ENCODE measurements around the gene TMEM106C.

The TMEM106C gene, protein sequence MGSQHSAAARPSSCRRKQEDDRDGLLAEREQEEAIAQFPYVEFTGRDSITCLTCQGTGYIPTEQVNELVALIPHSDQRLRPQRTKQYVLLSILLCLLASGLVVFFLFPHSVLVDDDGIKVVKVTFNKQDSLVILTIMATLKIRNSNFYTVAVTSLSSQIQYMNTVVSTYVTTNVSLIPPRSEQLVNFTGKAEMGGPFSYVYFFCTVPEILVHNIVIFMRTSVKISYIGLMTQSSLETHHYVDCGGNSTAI

DNA sequence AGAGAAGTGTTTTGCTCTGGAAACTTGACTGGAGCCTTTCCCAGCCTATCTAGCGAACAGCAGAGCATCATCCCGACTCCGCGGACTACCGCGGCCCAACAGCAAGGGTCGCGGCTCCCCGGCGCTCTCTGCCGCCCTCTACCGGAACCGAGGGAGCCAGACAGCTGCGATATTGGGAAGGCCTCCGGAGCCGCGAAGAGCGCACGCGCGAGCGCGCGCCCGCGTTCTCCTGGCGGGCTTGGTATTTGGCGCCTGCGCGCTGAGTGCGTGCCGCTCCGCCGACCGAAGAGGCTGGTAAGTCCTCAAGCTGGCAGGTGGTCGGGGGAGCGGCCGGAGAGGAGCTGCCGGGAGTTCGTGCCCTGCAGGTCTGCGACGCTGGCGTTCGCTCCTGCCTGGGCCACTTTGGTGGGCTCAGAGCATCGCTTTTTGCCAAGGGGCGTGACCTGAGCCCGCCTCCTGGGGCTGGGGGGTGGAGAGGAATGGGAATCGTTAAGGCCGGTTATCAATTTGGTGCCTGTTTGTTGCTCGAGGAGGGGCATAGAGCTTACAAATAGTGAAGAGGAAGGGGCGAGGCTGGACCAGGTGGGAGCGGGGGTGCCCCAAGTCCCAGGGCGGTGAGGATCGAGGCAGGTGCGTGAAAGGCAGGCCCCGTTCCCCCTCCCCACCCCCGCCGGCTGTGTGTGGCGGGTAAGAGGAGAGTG is at the start of gene TMEM106C:
Gene TMEM106C (plus strand): TSS at position 257 of the 701 bp plus-strand sequence. CDS start 641 bp downstream, outside the sequence.
- peak; percentile 92 for DNase-seq

DNA sequence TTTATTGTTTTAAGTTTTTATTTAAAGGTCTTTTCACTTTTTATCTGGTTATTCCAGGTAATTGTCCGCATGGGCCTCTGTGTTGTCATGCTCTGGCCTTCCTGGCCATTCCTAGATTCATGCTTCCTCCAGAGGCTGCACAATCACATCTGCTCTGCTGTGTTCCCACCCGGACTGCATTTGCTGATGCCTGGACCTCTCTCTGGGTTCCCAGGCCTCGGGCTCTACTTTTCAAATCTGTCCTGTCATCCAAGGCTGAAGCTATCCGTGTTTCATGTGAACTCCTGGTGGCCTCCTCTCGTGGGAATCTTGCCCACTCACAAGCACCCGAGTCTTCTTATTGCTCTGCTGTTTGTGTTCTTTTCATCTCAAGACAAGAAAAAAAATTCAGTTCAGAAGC is 42.5 kb upstream of the TMEM106C start:
- no peak for DNase-seq

DNA sequence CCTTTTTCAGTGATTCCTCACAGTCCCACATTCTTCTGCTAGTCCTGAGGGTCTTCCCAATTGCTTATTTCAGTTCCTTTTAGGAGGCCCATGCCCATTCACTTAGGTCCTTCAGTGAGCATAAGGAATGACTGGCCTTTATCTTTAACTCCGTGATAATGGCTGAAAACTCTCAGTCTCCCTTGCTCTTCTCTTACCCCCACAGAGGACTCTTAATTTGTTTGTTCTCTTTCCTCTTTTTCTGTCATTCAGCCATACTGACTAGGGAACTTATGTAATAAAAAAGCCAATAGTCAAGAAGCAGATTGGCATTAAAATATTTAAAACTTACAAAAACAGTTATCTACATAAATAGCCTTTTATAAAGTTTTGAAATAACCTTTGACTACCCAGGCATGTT is 41.5 kb upstream of the TMEM106C start:
- no peak for DNase-seq

DNA sequence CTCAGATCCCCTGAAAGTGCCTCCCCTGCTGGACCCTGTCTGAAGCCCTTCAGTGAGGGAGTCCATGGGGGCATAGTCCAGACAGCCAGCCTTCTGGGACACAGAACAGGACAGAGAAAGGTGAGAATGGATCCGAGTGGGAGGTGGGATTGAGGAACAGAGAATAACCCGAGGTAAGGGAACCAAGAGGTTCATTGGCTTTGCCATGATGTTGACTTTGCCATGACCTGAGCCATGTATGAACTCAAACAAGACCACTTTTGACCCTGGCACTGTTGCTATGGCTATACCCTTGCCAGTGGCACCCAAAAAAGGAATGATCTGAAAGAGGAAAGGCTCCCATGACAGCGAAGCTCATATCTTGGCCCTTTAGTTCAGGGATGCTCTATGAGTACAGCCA is 36.0 kb upstream of the TMEM106C start:
- no peak for DNase-seq

DNA sequence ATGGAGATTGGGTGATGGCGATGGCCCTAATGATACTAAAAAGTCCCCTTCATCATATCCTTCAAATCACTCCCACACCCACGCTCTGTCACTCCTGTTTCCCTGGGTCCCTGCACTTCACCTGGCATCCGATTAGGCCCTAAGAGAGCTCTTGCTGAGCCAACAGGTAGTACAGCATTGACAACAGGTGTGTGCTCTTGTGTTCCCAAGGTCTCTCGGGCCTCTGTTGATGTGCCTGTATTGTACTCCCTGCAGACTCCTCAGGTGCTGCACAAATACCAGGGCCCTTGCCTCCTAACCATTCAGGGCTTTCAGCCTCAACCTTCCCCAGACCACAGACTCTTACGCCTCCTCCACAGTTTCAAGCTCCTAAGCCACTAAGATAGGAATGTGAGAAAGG is 32.8 kb upstream of the TMEM106C start:
- DNase-seq, result no peak

DNA sequence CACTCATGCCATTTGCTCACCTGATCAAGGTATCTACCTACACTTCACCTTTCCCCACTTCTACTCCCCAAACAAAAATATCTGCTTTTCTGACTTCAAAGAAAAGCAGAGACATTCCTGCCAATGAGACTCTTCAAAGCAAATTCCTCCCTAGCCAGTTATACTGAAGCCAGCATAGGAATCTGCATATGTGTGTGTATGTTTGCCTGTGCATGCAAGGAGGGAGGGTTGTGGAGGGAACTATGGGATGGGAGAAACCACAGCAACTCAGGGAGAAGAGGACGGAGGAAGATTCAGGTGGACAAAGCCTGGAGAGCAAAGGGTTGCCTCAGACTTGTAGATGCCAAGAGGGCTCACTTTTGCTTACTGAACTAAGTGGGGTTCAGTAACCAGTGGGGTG is 32.2 kb upstream of the TMEM106C start:
- DNase-seq, result no peak

DNA sequence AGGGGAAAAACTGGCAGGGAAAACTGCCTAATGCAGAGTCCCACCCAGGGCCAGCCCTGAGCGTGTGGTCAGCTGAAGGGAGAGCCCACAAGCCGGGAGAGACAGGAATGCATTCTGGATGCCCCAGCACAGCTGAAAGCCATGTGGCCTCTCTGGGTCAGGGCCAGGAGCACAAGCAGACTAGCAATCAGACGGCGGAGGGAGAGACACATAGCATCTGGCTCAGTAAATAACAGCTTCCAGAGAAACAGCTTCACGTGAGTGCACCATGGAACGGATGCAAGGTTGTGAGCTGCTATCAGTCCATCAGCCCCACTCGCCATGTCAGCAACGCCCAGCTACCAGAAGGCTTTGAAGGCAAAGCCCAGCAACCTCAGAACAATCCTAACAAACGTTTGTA is 28.2 kb upstream of the TMEM106C start:
- DNase-seq, result no peak

DNA sequence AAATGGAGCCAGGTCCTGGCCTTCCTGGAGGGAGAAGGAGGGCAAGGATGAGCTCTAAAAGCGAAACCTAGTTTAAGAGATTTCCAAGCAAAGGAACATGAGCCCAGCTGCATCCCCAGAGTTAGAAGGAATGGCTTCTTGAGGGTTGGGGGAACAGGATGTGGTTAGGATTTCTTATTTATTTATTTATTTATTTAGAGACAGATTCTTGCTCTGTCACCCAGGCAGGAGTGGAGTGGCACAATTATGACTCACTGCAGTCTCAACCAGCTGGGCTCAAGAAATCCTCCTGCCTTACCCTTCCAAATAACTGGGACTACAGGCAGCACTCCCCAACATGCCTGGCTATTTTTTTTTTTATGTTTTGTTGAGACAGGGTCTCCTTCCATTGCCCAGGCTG is 25.3 kb upstream of the TMEM106C start:
- DNase-seq, result no peak

DNA sequence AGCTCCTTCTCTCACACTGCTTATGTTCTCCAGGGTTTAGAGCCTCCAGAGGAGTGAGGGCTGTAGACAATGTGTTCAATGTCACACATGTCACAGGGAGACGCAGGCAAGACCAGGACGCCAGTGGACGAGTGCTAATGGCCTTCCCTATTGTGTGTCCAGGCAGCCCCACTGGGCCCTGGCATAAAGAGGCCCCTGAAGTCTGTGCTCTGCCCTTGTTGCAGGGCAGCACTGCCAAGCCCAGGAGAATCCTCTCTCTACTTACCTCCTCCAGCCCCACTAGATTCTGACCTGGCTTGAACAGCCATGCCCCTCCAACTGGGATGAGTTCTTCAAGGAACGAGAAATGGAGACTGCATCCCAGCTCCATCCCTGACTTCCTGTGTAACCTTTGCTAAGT is 24.8 kb upstream of the TMEM106C start:
- no peak for DNase-seq

DNA sequence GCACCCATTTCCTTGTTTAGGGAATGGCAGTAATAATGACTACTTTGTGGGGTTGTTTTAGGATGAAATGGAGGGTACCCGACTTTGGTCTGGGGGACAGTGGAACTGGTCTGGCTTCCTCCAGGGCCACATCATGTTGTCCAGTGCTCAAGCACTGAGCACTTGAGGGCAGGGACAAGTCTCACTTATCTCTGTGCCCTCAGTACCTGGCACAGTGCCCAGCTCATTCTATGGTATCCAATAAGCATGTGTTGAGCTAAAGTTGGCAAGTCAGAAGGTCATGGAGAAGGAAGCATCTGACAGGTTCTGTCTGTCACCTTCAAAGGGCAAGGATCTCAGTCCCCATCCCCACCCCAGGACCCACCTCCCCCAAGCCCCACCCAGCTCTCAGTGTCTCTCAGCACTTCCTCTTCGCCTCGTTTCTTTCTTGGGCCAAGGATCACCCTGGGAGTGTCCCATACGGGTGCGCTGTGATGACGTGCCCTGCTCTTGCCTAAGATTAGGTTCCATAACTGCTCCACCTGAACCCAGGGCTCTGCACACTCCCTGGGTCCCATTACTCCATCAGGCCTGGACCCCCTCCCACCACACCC is 24.3 kb upstream of the TMEM106C start:
- DNase-seq, result no peak

DNA sequence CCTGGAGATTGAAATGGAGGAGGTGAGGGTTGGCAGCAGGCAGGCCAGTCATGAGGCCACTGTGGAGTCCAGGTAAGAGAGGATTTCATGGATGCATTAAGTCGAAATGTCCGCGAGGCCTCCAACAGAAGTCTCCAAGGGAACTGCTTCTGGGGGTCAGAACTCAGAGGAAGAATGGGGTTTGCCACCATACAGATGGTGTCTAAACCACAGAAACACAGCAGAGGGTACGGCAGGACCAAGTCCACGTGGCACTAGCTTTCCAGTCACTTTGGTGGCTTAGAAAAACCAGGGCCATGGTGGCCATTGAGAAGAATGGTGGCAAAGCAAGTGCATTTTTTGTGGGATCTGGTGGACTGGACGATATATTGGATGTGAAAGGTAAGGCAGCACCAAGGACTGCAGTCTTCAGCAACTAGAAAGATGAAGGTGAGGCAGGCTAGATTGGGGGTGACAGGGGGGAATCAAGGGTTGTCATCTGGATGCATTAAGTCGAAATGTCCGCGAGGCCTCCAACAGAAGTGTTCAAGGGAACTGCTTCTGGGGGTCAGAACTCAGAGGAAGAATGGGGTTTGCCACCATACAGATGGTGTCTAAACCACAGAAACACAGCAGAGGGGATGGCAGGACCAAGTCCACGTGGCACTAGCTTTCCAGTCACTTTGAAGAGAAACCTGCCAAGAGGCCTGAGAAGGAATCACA is 22.5 kb upstream of the TMEM106C start:
- DNase-seq, result no peak

DNA sequence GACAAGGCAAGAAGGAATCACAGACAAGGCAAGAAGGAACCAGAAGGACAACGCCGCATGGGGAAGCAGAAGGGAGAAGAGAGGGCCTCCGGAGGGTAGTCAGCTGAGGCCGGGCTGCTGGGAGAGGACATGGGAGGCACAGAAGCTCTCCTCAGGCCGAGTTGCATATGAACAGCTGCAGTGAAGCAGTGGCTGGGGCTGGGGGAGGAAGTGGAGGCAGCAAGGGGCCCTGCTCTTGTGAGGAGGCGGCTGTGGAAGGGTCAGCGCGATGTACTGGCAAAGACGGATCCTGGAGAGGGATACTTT is 22.0 kb upstream of the TMEM106C start:
- DNase-seq, result no peak

DNA sequence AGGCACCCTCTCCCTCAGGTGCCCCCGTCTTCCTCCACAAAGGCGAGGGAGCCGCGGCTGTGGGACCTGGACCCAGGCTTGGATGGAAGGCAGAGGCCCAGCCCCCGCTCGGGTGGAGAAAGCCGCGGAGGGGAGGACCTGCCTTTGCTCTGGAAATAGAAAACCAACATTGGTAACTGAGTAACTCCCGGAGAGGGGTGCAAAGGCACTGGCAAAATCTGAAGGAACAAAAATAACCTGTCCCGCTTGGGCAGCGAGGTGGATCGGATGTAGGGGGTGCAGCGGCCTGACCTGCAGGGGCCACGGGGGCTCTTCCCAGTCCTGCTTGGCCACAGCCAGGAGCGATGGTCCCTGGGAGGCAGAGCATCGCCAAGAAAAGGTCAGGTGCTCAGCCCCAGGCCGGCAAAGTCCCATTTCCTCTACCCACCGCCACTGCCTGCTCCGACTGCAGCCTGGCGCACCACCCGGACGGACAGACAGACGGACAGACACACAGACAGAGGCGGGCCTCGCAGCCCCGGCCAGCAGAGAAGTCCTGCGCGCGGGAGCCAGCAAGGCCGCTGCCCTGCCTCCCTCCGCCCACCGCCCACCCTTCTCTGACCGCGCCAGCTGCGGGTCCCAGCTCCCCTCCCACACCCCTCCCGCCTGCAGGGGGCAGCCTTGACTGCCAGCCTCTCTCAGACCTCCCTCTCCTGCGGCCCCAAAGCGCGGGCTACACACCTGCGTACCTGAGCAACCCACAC is 21.4 kb upstream of the TMEM106C start:
- DNase-seq, result peak; percentile 71

DNA sequence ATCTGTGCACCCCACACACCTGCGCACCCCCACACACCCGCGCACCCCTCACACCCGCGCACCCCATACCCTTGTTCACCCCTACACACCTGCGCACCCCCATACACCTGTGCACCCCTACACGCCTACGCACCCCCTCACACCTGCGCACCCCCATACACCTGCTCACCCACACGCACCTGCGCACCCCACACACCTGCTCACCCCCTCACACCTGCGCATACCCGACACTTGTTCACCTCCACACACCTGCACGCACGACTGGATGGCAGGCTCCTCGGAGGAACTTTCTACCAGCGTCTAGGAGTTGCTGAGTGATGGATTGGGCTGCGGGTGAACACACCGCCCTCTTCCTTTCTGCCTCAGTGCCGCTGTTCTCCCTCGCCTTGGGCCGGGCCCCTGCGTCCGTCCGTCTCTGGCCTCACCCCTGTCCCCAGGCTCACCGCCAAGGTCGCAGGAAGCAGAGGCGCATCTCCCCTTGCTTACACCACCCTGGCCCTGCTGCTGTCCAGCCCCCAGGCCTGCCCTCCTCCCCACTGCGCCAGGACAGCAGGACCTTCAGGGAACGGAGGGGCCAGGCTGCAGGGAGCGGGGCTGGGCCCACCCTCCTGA is 20.7 kb upstream of the TMEM106C start:
- no peak for DNase-seq

DNA sequence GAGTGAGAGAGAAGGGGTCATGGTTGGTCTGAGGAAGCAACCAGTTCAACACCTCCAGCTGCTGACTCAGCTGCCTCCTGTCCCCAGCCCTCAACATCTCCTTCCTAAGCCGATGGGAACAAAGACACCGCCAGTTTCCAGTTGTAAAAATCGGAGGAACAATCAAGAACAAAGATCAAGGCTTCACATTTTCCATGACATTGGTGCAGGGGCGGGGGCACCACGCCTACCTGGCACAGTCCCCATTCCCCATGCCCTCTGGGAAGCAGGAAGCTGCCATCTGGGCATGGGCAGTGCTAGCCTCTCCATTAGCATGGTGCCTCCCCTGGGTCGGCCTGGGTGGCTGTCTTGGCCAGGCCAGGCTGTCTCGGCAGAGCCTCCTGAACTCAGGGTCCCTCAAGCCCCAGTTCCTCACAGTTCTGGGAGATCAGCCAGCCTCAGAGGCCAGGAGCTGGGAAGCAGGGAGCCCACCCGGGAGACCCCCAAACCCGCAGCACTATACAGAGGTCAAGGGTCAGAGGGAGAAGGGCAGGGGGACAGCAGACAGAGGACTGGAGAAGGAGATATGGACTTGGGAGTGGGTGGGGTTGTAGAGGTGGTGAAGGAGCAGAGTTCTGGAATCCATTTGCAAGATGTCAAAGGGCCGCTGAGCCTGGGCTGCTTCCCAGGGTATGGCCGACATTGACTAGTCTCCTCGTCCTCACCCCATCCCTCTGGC is 19.6 kb upstream of the TMEM106C start:
- DNase-seq, result no peak

DNA sequence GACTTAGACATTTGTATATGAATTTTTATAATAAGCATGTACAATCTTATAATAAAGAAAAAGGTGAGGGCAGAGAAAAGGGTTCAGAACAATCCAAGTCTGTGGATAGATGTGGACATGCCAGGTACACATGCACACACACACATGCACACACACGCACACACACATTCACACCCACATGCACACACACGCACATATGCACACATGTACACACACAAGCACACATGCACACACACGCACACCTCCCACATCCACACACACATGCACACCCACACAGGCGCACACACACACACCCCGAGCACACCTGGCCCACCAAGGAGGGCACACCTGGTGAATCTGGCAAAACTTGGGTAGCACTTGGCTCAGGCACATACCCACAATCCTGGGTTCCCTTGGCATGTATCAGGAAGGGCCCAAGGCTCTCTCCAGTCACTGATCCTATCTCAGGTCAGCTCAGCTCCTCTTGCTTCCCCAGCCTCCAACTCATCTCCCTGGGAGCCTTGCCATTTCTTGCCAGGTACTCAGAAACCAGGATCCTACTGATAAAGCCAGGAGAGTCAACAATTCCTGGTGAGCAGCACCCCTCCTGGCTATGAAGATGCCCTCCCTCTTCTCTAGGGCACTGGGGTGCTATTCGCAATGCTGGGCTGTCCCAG is 18.6 kb upstream of the TMEM106C start:
- DNase-seq, result no peak

DNA sequence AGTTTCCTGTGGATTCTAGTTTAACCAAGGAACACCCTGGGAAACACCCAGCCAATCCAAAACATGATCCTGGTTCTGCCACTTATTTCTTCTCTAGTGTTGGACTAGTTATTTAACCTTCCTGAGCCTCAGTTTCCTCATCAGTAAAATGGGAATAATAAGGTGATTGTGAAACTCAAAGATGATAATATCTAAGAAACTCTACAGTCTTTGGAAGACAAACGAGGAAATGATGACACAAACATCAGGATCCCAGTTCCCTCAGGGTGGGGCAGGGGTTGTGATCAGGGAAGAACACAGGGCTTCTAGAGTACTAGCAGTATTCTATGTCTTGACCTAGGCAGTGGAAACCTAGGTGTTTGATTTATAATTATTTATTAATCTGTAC is 18.1 kb upstream of the TMEM106C start:
- no peak for DNase-seq

DNA sequence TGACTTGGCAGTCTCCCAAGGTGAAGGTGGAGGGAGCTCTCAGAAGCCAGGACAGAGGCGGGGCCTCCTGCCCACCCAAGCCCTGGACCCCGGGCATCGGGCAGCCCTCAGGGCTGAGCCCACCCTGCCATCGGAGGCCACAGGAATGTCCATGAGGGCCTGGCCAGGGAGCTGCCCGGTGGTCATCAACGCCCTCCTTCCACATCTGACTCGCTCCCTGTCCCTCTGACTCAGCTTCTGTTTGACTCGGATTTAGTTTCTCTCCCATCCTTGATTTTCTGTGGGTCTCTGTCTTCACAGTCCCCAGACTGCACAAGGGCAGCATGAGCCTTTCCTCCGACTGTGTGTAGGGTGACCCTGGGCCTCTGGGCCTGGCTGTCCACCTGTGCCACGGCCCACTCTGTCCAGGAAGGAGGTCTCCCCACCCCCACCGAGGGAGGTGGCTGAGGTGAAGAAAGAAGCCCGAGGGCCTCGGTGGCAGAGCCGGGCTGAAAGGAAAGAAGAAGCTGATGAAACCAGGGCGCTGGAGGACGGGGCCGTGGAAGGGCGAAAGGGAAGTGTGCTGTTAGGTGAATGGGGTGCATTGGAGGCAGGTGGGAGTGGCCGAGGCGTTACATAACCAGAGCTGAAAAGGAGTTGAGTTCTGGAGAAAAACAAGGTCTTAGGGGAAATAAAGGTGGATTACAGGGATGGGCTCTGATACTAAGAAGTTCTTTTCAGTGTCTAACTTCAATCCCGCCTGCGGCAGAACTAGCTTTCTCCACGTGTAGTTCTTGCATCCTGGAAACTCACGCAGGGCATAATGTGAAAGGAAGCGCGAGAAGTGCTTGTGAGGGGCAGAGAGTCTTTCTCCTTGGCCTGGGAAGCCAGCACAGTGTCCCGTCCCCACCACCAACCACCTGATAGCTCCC is 16.7 kb upstream of the TMEM106C start:
- DNase-seq, result no peak

DNA sequence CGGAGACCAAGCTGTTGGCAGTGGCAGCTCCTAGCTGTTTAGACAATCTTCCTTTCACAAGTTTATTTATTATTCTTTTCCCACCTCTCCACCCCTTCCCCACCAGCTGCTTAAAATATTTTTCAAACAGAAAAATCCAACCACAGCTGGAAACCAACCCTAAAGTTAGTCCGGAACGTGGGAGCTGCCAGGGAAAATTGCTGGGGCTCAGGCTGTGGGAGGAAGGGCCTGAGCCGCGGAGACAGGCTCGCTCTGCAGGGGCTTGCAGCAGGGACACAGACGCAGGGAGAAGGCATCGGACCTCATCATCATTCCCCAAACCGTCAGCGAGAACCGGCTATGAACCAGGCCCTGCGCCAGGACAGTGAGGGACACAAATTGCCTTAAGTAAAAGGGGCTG is 16.1 kb upstream of the TMEM106C start:
- DNase-seq, result no peak
